Stimulated activated effector memory CD8-positive, alpha-beta T cell treated with anti-CD3 and anti-CD28 coated beads, Interleukin-12 subunit alpha, Interleukin-12 subunit beta, amount 100 ng/mL, for 72 hours (primary cell): Measurements from ENCODE around the gene ADCY9.
A peak's percentile ranks its signal among the peaks of the same experiment; 100 is the strongest.
"Not testable (repeated sequence)": the region's sequence is repeated elsewhere in the genome, so short reads cannot be mapped to it uniquely, and the experiment has no call there.

Source experiments
- ATAC-seq: fragments of 150-1000 bp; cut with Tn5 transposase; 2 replicates; pipeline ENCODE4 v1.10.0; 2021
- DNase-seq, 2 donors: peaks; one replicate each; pipeline ENCODE4 v3.0.0; 2021 to 2022; ENCODE audit warnings: low spot score in 2 of 2
- H3K27ac Mint-ChIP-seq: one replicate; pipeline ENCODE4 v1.8.0; 2022; ENCODE audit warnings: mild to moderate bottlenecking, mixed read lengths
- H3K36me3 Mint-ChIP-seq: one replicate; pipeline ENCODE4 v1.8.0; 2022; ENCODE audit warnings: mild to moderate bottlenecking, mixed read lengths
- H3K4me1 Mint-ChIP-seq: one replicate; pipeline ENCODE4 v1.8.0; 2022; ENCODE audit warnings: mixed read lengths
- H3K4me3 Mint-ChIP-seq: one replicate; pipeline ENCODE4 v1.8.0; 2022; ENCODE audit warnings: mild to moderate bottlenecking, mixed read lengths
- H3K9me3 Mint-ChIP-seq: one replicate; pipeline ENCODE4 v1.8.0; 2022; ENCODE audit warnings: mixed read lengths

Gene ADCY9

GRCh38 chr16:3964686-3965290, 151.5 kb downstream of the ADCY9 start:
- H3K36me3 Mint-ChIP-seq, result peaks cover 17% of the 10 kb centered on the region
- no peak overlapping the region for H3K27ac Mint-ChIP-seq
- ATAC-seq, result no peak
- no peak for DNase-seq
- no peaks in the 10 kb centered on the region for H3K9me3 Mint-ChIP-seq
- peaks cover 16% of the 10 kb centered on the region for H3K4me1 Mint-ChIP-seq
- H3K4me3 Mint-ChIP-seq, result no peak overlapping the region

DNA sequence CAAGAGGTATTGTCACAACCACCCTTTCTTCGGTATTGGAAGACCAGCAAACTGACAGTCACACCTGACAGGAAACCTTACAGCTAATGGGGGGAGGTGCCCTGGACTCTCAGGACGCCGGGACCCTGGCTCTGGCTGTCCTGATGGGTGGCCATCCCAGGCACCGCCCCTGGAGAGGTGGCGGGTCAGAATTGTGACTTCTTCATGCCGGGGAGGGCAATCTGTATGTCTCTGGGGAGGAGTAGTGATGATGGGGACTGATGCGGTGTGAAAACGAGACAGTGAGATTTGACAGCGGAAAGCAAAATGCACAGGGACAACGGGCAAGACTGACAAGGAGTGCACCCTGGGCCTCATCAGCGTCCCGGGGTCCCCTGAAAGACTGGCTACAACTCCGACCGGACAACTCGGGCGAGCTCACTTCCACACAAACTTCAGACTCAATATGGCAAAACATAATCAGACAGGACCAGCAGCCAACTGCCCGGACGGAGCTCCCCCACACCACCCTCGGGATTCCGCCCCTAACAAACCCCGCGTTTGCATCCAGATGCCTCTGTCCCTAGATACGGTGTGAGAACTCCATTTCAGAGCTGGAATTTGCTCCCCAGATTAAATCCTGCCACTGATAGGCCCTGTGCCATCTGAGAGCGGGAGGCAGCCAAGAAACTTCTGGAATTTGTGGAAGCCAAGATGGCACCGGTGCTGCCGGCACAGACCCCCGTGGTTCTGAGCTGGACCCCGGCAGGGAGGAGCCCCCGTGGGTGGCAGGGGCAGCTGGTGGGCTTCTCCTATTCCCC, 152.2 kb downstream of the ADCY9 start:
- no peak overlapping the region for H3K4me3 Mint-ChIP-seq
- ATAC-seq (no peak), DNase-seq (no peak)
- no peak overlapping the region for H3K27ac Mint-ChIP-seq
- peaks cover 16% of the 10 kb centered on the region for H3K4me1 Mint-ChIP-seq
- no peaks in the 10 kb centered on the region for H3K9me3 Mint-ChIP-seq
- peaks cover 17% of the 10 kb centered on the region for H3K36me3 Mint-ChIP-seq

GRCh38 chr16:3963203-3963602, 153.0 kb downstream of the ADCY9 start:
- ATAC-seq, result no peak
- H3K27ac Mint-ChIP-seq, result no peak overlapping the region
- peaks cover 16% of the 10 kb centered on the region for H3K4me1 Mint-ChIP-seq
- DNase-seq, result no peak
- peak overlapping the region; percentile 43 for H3K4me3 Mint-ChIP-seq
- no peaks in the 10 kb centered on the region for H3K9me3 Mint-ChIP-seq
- peaks cover 17% of the 10 kb centered on the region for H3K36me3 Mint-ChIP-seq

- H3K4me3 Mint-ChIP-seq, result peak overlapping the region; percentile 53
- ATAC-seq, result no peak
These were observed 154.8 kb downstream of the ADCY9 start for GRCh38 chr16:3961449-3961849.

DNA sequence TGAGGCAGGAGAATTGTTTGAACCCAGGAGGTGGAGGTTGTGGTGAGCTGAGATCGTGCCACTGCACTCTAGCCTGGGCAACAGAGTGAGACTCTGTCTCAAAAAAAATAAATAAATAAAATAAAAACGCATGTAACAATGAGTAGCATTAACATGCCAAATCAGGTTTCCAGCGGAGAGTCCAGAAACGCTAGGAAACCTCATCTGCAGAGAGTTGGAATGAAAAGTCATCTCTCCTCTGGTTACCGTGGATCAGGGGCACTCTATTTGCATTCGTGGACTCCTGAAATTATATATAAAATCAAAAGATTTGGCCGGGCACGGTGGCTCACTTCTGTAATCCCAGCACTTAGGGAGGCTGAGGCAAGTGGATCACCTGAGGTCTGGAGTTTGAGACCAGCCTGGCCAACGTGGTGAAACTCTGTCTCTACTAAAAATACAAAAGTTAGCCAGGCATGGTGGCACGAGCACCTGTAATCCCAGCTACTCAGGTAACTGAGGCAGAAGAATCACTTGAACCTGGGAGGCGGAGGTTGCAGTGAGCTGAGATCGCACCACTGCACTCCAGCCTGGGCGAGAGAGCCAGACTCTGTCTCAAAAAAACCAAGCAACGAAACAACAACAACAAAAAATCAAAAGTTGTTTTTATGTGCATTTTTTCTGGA, 156.2 kb downstream of the ADCY9 start:
- not testable (repeated sequence) for H3K27ac Mint-ChIP-seq, ATAC-seq

More at GRCh38 chr16:3961449-3961849, 154.8 kb downstream of the ADCY9 start:
- Mint-ChIP-seq H3K27ac (no peak overlapping the region), H3K9me3 (no peaks in the 10 kb centered on the region), H3K4me1 (peaks cover 16% of the 10 kb centered on the region), H3K36me3 (peaks cover 17% of the 10 kb centered on the region)
- no peak for DNase-seq

GRCh38 chr16:3959148-3959547, 157.1 kb downstream of the ADCY9 start:
- Mint-ChIP-seq H3K27ac (no peak overlapping the region), H3K4me1 (peaks cover 16% of the 10 kb centered on the region), H3K4me3 (no peak overlapping the region), H3K9me3 (no peaks in the 10 kb centered on the region), H3K36me3 (peaks cover 4% of the 10 kb centered on the region)
- ATAC-seq, result no peak
- DNase-seq, result no peak

More for the DNA sequence above, 156.2 kb downstream of the ADCY9 start:
- peaks cover 16% of the 10 kb centered on the region for H3K4me1 Mint-ChIP-seq
- peaks cover 12% of the 10 kb centered on the region for H3K36me3 Mint-ChIP-seq
- not testable (repeated sequence) for H3K9me3 Mint-ChIP-seq, DNase-seq
- H3K4me3 Mint-ChIP-seq, result peak overlapping the region; percentile 53

DNA sequence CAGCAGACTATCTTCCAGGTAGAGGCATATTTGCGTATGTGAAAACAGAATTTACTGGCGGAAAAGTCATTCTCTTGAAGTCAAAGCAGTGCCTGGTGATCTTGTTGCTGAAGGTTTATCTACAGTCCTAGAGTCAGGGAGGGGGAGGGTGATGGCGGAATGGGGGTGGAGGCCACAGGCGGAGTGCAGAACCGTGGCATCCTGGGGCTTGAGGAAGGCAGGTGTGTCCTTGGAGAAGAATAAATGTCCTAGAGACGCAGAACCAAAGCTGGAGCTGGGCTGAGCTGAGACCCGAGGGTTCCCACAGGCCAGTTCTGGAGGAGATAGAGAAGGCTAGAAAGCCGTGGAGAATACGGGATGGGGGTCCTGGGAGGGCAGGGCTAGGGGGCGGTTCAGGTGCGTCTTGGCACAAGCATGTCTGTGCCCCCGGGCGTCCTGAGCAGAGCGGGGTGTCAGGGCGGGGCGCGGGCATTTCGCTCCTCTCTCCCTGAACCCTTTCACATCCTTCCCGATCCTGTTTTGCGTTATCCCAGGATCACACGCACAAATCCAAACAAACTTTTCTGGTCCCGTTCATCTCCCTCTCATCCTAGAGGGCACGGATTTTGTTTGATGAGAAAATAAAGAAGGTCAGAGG, 158.8 kb downstream of the ADCY9 start:
- Mint-ChIP-seq H3K36me3 (no peaks in the 10 kb centered on the region), H3K27ac (no peak overlapping the region)

GRCh38 chr16:3954411-3954921, 161.8 kb downstream of the ADCY9 start:
- Mint-ChIP-seq H3K4me3 (no peak overlapping the region), H3K36me3 (no peaks in the 10 kb centered on the region), H3K9me3 (no peaks in the 10 kb centered on the region), H3K27ac (no peak overlapping the region), H3K4me1 (no peaks in the 10 kb centered on the region)
- DNase-seq (no peak), ATAC-seq (no peak)

More for the DNA sequence above, 158.8 kb downstream of the ADCY9 start:
- Mint-ChIP-seq H3K9me3 (no peaks in the 10 kb centered on the region), H3K4me1 (no peaks in the 10 kb centered on the region), H3K4me3 (no peak overlapping the region)
- DNase-seq, result no peak
- ATAC-seq, result no peak

DNA sequence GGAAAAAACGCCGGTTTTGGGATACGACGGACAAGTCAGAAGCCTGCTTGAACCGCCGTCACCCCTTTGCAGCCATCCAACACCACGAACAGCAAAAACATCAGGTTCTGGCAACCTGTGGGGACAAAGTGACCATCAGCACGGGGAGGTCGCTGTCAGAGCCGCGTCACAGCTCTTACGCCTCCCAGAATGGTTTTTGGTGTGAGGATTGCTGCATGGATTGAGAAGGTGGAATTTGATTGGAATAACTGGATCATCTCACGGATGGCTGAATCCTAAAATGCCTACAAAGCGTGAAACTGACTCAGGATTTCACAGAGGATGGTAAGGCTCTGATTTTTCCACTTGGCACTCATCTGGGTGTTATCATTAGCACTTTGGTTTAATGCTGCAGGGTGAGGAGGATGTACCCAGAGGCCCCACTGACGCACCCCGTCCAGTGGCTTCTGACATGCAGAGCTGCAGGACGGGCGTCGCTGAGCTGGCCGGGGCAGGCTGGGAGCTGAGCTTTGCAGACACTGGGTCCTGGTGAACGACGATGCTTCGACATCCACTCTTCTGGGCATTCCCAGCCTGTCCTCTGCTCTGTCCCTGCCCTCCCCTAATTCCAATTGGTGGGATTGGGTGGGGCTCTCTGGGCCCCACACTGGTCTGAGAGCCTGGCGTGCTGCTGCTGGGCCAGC, 162.4 kb downstream of the ADCY9 start:
- no peaks in the 10 kb centered on the region for H3K36me3 Mint-ChIP-seq
- no peak for ATAC-seq

GRCh38 chr16:3952737-3953131, 163.5 kb downstream of the ADCY9 start:
- no peaks in the 10 kb centered on the region for H3K4me1 Mint-ChIP-seq
- no peaks in the 10 kb centered on the region for H3K36me3 Mint-ChIP-seq
- H3K9me3 Mint-ChIP-seq, result no peaks in the 10 kb centered on the region
- no peak overlapping the region for H3K4me3 Mint-ChIP-seq
- DNase-seq (no peak), ATAC-seq (no peak)
- H3K27ac Mint-ChIP-seq, result no peak overlapping the region

More for the DNA sequence above, 162.4 kb downstream of the ADCY9 start:
- H3K4me3 Mint-ChIP-seq, result no peak overlapping the region
- no peak for DNase-seq
- H3K4me1 Mint-ChIP-seq, result no peaks in the 10 kb centered on the region
- no peak overlapping the region for H3K27ac Mint-ChIP-seq
- no peaks in the 10 kb centered on the region for H3K9me3 Mint-ChIP-seq

DNA sequence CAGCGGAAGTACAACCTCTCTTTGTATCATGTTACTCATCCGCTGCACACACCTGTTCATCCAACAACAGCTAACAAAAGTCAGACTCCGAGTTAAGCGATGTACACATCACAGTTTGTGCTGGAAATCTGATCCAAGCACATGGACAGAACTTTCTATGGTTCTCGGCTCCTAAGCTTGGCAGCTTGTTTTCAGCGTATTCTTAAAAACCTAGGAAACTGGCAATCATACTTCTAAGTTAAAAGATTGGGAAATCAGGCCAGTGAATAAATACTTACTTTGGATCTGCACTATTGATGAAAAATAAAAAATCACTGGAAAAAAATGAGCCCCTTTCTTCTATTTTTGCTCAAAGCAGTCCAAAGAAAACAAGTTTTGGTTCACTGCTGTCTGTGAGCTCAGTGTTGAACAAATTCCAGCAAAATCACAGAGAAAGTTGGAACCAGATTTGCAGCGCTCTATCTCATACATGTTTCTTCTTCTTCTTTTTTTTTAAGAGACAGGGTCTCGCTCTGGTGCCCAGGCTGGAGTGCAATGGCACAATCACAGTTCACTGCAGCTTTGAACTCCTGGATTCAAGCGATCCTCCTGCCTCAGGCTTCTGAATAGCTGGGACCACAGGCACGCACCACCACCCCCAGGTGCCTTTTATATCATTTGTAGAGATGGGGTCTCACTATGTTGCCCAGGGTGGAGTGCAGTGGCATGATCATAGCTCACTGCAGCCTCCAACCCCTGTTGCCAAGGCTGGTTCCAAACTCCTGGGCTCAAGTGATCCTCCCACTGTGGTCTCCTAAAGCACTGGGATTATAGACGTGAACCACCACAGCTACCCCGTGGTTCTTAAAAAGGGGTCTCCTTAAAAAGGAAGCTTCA, 164.1 kb downstream of the ADCY9 start:
- Mint-ChIP-seq H3K9me3 (no peaks in the 10 kb centered on the region), H3K27ac (no peak overlapping the region), H3K36me3 (no peaks in the 10 kb centered on the region), H3K4me1 (no peaks in the 10 kb centered on the region), H3K4me3 (no peak overlapping the region)
- DNase-seq (no peak), ATAC-seq (no peak)

DNA sequence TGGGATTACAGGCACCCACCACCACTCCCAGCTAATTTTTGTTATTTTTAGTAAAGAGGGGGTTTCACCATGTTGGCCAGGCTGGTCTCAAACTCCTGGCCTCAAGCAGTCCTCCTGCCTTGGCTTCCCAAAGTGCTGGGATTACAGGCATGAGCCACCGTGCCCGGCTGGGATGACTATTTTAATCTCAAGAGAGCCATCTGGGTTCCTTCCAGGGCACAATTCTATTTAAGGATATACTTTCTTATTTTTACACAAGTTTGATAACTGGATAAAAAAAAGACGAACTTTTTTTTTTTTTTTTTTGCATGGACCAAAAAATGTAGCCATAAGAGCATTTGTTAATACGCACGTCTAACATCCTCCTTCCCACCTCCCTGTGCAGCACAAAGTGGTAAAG, 164.9 kb downstream of the ADCY9 start:
- DNase-seq, H3K4me3 Mint-ChIP-seq, H3K9me3 Mint-ChIP-seq, H3K4me1 Mint-ChIP-seq, ATAC-seq, H3K36me3 Mint-ChIP-seq, H3K27ac Mint-ChIP-seq: not testable (repeated sequence)

GRCh38 chr16:3950343-3951193, 165.7 kb downstream of the ADCY9 start:
- Mint-ChIP-seq H3K36me3 (no peaks in the 10 kb centered on the region), H3K27ac (peak overlapping the region; percentile 38), H3K4me3 (no peak overlapping the region), H3K9me3 (no peaks in the 10 kb centered on the region), H3K4me1 (no peaks in the 10 kb centered on the region)
- ATAC-seq (no peak), DNase-seq (no peak)
